ENCODE data around the gene CLIP2.

- TF ChIP-seq CEBPB (IDR thresholded peaks at IDR 0.05) (no peak), EGR1 (IDR thresholded peaks at IDR 0.05) (no peak), EP300 (IDR thresholded peaks at IDR 0.05; ENCODE audit: borderline replicate concordance) (no peak), TCF12 (IDR thresholded peaks at IDR 0.05; ENCODE audit: low read depth) (no peak), TAF1 (IDR thresholded peaks at IDR 0.05; ENCODE audit: low read depth) (no peak), NFIC (IDR thresholded peaks at IDR 0.05) (no peak), MAX (IDR thresholded peaks at IDR 0.05) (no peak), RAD21 (IDR thresholded peaks at IDR 0.05; ENCODE audit: low read depth) (no peak), TEAD4 (IDR thresholded peaks at IDR 0.05) (no peak)
Observed at GRCh38 chr7:74253331-74253730, 35.9 kb upstream of the CLIP2 start.
